ENCODE data around the gene CKS1B.
"Not testable (repeated sequence)": the region's sequence is repeated elsewhere in the genome, so short reads cannot be mapped to it uniquely, and the experiment has no call there.

The CKS1B gene

GRCh38 chr1:154966111-154966510, 8.4 kb upstream of the CKS1B start:
- no peak for DNase-seq

- no peak for DNase-seq
These were observed 7.0 kb upstream of the CKS1B start for GRCh38 chr1:154967331-154967950.

DNA sequence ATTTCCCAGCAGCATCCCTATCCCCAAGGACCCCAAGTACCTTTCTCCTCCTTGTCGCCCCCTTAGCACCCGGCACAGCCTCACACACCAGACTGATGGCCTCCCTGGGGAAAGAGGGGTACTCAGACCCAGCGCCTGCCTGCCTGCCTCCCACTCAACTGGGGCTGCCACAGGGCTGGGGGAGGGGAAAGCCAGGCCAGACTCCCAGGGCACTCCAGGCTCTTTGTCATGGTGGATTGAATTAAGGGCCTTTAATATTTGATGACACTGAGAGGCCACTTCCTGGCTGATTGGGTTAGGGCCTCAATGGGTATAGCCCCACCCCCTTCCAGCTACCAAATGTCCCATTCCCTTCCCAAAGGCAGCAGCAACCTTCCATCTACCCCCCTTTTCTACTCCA, 5.8 kb upstream of the CKS1B start:
- DNase-seq: no peak

DNA sequence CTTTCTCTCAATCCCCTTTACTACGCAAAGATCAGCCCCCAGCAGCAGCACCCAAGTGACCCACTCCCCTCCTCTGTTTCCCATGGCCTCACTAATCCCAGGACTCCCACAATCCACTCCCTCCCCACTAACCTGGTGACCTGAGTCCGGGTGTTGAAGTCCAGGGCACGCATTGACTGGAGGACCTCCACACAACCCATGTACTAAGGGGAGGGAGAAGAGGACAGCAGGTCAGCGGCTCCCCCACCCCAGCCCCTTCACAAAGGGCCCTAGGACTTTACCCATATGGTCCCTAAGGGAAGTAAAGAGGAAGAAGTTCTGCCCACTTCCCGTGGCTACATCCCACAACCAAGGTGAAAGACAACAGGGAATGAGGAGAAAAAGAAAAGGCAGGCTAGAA, 5.2 kb upstream of the CKS1B start:
- DNase-seq: no peak

GRCh38 chr1:154969860-154970452, 4.5 kb upstream of the CKS1B start:
- no peak for DNase-seq

DNA sequence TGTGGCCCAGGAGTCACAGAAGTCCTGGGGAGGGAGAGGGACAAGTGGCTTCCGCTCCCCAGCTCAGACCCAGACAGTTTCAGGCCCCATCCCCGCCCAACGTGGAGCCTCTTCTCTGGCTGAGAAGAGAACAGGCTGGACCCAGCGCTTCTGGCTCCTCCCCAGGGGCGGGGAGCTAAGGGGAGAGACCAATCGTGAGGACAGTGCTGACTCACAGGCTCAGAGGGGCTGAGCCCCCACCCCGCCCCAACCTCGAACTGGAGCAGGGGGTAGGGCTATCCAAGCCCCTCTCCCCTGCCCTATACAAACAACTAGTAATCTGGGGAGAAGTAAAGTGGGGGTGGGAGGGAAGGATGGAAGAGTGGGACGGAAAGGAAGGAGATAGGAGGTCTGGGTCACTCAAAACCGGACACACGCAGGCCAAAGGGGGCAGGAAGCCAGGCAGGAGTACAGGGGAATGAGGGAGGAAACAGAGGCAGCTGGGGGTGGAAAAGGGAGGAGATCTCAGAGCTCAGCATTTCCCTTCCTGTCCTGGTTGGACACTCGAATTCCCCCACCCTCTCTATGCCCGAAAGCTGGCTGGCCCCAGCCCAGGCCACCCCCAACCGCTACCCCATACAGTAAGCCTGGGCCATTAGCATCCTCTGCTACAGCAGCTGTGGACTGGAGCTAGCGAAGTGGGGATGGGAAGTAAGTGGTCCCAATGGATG, 3.7 kb upstream of the CKS1B start, which contains the start of gene SHC1:
SHC1 (minus strand) TSS at position 117 of the 710 bp plus-strand sequence. CDS start 221 bp downstream, outside the sequence.
- no peak for DNase-seq

GRCh38 chr1:154971341-154971998, 3.0 kb upstream of the CKS1B start:
- DNase-seq: no peak

DNA sequence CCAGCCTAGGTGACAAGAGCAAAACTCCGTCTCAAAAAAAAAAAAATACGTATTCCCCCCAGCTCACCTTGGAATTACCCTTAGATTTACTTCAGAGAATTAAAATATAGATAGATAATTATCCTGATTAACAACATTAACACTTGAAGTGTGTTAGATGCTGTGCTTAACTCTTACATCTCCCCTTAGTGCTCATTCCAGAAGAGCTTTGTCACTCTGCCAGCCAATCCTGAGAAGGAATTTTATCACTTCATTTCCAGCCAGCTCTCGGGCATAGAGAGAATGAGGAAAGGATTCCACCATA, 2.3 kb upstream of the CKS1B start:
- no peak for DNase-seq

- DNase-seq: no peak
These were observed 1.8 kb upstream of the CKS1B start for GRCh38 chr1:154972517-154973343.

DNA sequence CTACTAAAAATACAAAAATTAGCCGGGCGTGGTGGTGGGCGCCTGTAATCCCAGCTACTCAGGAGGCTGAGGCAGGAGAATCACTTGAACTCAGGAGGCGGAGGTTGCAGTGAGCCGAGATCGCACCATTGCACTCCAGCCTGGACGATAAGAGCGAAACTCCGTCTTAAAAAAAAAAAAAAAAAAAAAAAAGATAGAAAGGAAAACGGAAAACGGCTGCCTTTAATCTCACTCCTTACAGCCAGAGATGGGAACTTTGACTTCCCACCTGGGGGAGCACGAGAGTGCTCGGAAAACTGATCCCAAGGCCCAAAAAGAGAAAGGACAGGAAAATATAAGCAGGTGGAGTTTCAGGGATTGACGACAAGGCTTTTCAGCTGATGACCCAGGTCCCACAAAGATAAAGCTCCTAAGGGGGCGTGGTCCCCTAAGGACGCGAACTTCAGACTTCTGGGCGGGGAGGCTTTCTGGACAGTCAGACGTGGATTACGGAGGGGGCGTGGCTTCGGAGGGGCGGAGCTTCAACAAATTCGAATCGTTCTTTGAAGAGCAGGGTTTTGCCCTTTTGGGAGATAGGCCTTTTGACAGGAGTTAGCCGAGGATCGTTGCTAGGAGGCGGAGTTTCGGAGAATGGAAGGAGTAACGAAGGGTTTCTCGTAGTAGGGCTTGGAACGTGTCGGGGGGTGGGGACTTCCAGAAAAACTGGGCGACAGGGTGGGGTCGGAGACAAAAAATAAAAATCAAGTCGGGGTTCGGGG, 958 bp upstream of the CKS1B start:
- peak; percentile 66 for DNase-seq

DNA sequence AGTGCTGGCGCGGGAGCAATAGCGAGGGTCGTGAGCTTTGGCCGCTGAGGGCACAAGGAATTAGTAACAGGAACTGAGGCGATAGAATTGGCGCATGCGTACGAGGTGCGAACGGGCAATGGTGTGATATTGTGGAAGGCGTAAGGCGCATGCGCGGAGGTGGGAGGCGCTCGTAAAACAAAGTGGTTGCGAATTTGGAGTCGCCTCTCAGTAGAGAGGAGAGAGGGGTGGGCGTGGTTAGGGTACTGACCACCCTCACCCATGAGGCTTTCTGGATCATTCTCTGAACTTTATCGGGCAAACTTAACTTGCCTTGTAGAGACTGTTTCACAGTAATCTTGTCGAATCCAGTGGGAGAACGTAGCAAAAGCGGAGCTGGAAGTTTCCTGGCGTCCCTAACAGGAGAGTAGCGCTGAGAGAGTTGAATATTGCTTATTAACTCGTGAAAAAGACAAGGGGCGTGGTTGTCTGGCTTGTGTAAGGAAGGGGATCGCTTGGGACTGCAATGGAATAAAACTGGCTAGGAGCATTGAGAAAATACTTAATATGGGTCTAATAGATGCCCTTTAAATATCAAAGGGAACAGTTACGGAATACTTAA, 427 bp downstream of the CKS1B start:
- peak; percentile 90 for DNase-seq

- no peak for DNase-seq
These were observed 1.1 kb downstream of the CKS1B start for GRCh38 chr1:154975409-154976059.

DNA sequence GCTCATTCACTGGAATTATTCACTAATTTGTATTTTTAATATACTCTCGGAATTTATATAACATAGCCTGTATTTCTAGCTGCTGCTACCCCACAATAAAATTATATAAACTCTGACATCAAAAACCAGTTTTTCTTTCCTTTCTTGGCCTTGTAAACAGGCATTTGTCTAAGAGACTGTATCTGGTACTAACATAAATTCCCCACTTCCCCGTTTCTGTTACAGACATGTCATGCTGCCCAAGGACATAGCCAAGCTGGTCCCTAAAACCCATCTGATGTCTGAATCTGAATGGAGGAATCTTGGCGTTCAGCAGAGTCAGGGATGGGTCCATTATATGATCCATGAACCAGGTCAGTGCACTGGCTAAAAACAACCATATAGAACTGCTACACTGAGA, 3.3 kb downstream of the CKS1B start:
- DNase-seq: not testable (repeated sequence)

GRCh38 chr1:154978360-154978759, 3.9 kb downstream of the CKS1B start:
- no peak for DNase-seq

DNA sequence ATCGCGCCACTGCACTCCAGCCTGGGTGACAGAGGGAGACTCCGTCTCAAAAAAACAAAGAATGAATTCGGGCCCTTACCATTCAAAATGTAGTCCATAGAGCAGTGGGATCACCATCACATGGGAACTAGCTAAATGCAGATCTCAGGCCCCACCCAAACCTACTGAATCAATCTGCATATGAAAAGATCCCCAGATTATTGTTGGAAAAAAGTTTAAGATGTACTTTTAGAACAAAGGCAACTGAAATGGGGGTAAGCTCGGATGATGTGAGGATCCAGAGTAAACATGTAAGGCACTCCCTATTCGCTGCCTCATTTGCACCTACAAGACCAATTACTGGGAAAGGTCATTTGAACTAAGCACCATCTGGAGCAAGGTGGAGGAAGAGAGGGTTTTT, 7.9 kb downstream of the CKS1B start:
- DNase-seq: no peak

- DNase-seq: peak; percentile 99
These were observed 8.6 kb downstream of the CKS1B start, which contains the start of gene FLAD1 for GRCh38 chr1:154982897-154983648. Gene FLAD1, plus strand, starts transcription at chr1:154983344. Its CDS starts 351 bp downstream, at chr1:154983695.

GRCh38 chr1:154983776-154984466, 9.4 kb downstream of the CKS1B start:
- no peak for DNase-seq

DNA sequence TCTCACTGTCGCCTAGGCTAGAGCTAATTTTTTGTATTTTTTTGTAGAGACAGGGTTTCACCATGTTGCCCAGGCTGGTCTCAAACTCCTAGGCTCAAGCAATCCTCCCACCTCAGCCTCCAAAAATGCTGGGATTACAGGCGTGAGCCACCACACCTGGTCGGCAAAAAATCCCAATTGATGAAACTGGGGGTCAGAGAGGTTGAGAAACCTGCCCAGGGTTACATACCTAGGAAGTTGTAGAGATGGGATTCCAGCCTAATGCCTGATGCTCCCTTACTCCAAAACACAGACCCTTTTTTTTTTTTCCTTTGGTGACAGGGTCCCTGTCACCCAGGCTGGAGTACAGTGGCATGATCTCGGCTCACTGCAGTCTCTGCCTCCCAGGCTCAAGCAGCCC, 12.3 kb downstream of the CKS1B start:
- not testable (repeated sequence) for DNase-seq

- no peak for DNase-seq
These were observed 12.8 kb downstream of the CKS1B start for GRCh38 chr1:154987326-154987725.
